NOMO-1 treated with dmso at 0.1 percent for 144 hours (cell line): ENCODE data around the gene PATE3.

ENCODE experiments used
- DNase-seq: peaks from one replicate; lab custom pipeline; 2025; ENCODE audit not compliant: unreplicated experiment; lab: John Stamatoyannopoulos, UW

The PATE3 gene

DNA sequence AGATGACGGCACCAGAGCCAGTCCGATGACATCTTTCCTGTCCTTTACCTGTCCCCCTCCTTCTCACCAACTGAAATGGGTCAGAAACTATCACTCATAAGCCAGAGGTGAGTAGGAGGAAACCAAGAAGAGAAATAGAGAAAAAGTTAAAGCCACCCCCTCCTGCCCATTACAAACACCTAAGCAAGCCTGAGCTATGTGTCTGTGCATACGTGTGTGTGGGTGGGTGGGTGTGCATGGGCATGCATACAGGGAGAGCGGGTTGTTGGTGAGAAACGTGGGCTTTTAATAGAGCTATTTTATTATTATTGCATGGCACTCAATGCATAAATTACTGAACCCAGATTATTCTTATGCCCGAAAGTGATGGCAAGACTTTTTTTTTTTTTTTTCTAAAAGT is 47.8 kb downstream of the PATE3 start:
- no peak for DNase-seq
